ENCODE results near the gene ATIC.
"Not testable (repeated sequence)": the region's sequence is repeated elsewhere in the genome, so short reads cannot be mapped to it uniquely, and the experiment has no call there.

ATIC gene

GRCh38 chr2:215311625-215312396, at the start of gene ATIC:
TSS of gene ATIC (plus strand) at chr2:215312059. CDS start at chr2:215312143, 84 bp downstream.
- peak; percentile 83 to 87 (median 86) for DNase-seq (ENCODE audit: low read depth in 3 of 3)

GRCh38 chr2:215262303-215262702, 49.6 kb upstream of the ATIC start:
- DNase-seq (ENCODE audit: low read depth in 3 of 3), result no peak

DNA sequence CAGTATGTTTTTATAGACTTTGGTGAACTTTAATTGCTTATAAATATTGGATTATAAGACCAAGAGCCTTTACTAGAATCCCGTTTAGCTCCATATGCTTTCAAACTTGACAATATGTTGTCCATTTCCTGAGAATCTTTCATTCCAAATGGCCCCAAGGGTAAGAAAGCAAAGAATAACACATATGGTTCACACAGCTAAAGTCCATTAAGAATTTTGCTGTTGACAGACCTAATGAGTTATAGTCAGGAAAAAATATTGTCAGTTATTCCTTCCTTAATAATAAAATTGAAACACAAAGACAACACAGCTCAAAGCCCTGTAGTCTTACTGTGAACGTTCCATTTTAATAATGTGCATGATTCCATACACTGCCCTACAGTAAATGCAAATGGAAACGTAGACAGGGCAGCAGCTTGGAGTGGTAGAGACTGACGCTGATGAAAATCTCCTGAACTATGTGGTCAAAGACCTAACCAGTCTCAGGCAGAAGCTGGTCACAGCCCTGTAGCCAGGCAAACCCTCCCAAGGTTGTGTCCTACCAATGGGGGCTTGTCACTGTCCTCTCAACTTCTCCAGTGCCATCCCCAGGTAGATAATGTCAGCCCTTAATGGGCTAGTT, 49.0 kb upstream of the ATIC start:
- no peak for DNase-seq (ENCODE audit: low read depth in 3 of 3)

GRCh38 chr2:215264374-215264773, 47.5 kb upstream of the ATIC start:
- no peak for DNase-seq (ENCODE audit: low read depth in 3 of 3)

GRCh38 chr2:215269397-215270117, 42.3 kb upstream of the ATIC start:
- DNase-seq (ENCODE audit: low read depth in 3 of 3), result peak in 2 of 3 donors; percentile 31 to 41

- DNase-seq (ENCODE audit: low read depth in 3 of 3), result no peak
Observed at GRCh38 chr2:215270118-215270451, 41.8 kb upstream of the ATIC start.

GRCh38 chr2:215271446-215271845, 40.4 kb upstream of the ATIC start:
- DNase-seq (ENCODE audit: low read depth in 3 of 3), result no peak

DNA sequence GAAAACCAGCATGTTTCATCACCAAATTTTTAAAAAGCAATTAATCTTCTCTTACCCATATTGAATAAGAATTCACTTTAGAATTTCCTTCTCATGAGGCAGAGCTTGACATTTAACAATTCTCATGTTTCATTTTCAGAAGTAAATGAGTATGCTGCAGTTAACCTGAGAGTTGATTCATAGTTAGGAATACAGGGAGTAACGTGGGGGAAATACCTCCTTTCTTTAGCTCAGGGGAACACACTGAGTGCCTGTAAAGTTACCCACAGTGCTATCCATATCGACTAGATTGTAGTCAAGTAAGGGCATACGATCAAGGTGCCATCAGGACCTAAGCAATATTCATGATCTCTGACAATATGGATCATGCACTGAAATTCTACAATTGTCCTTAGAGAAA, 38.9 kb upstream of the ATIC start:
- no peak for DNase-seq (ENCODE audit: low read depth in 3 of 3)

DNA sequence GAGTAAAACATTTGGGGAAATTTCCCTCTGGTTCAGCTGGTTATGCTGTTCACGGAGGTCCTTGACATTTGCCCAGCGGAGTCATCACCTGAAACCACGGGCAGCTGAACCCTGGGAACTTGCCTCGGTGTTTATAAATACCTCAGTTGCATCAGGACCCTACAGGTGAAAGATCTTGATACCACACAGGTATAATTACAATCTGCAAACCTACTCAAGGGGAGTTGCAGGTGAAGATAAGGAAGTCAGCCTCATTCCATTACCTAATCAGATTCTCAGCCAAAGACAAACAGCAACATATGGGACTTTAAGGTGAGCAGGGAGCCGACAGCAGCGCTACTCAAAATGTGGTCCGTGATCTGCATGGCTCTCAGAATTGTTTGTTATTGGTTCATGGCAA, 37.0 kb upstream of the ATIC start:
- no peak for DNase-seq (ENCODE audit: low read depth in 3 of 3)

DNA sequence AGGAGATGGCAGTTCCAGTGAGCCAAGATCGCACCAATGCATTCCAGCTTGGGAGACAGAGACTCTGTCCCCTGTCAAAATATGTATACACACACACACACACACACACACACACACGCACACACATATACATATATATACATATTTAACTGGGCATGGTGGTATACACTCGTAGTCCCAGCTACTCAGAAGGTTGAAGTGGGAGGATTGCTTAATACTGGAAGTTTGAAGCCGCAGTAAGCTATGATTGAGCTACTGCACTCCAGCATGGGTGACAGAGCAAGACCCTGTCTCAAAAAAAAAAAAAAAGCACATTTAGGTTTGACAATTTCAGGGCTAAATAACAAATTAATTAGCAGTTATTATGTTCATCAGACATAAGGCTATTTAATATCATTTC, 36.0 kb upstream of the ATIC start:
- no peak for DNase-seq (ENCODE audit: low read depth in 3 of 3)

DNA sequence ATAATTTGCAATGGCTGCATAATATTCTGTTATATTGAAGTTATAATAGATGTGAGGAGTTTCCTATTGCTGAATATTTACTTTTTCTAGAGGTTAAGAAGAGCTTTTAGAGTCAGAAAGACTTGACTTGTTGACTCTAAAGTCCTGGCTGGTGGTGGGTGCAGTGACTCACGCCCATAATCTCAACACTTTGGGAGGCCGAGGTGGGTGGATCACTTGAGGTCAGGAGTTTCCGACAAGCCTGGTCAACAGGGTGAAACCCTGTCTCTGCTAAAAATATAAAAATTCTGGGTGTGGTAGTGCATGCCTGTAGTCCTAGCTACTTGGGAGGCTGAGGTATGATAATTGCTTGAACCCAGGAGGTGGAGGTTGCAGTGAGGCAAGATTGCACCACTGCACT, 33.9 kb upstream of the ATIC start:
- DNase-seq (ENCODE audit: low read depth in 3 of 3), result no peak

- DNase-seq (ENCODE audit: low read depth in 3 of 3), result no peak
Observed at GRCh38 chr2:215280326-215280725, 31.5 kb upstream of the ATIC start.

- DNase-seq (ENCODE audit: low read depth in 3 of 3), result no peak
Observed at GRCh38 chr2:215283221-215283620, 28.6 kb upstream of the ATIC start.

DNA sequence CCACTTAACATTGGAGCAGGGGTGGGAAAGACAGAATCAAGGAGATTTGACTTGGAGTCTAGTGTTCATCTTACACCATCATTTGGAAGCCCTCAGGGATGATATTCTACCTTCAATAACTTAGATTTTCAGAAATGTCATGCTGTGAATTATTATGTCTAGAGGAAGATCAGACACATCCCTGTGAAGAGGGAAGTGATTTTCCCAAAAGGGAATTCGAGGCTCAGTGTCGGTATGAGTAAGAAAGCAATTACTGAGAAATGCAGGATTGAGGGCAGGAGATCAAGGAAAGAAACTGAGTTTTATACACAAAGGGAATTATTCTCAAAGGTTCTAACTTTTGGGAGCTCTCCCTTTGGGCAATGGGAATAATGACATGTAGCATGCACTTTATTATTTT, 25.6 kb upstream of the ATIC start:
- no peak for DNase-seq (ENCODE audit: low read depth in 3 of 3)

DNA sequence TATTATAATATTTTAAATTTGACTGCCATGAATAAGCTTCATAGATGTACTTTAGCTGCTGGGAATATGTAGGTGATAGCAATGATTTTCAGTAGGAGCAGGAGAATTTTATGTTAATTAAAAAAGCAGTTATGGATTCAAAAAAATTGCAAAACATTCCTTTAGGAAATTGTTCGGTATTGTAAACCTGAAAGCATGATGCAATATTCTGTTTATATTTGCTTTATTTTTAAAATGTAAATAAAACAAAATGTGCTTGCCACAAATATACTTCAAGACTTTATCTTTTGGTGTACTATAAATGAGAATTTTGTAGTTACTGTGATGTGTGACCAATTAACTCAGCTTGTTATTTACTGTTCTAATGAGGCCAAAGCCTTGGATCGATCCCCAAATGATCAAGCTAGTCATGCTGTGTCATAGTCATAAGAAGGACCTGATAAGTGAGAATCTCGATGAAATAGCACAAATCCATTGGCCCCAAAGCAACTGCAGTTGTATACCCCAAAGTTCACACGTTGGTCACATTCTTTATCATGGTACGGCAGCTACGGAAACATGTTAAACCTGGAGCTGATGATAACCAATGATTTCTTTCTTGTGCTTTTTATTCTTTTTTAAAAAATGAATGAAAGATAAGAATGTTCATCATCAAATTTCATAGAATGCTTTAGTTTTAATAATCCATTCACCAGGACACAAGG, 23.6 kb upstream of the ATIC start:
- DNase-seq (ENCODE audit: low read depth in 3 of 3), result no peak

GRCh38 chr2:215290980-215291599, 20.8 kb upstream of the ATIC start:
- no peak for DNase-seq (ENCODE audit: low read depth in 3 of 3)

DNA sequence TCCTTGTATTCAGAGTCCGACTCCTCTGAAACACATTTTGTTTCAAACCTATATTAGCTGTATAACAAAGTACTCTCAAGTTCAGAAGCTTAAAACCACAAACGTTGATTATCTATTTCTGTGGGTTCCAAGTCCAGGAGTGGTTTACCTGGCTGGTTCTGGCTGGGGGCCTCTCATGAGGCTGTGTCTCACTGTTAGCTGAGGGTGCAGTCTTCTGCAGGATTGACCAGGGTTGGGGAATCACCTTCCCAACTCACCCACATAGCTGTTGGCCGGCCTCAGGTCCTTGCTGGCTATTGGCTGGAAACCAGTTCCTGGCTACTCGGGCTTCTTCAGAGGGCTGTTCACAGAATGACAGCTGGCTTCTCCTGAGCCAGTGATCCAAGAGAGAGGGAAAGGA, 18.0 kb upstream of the ATIC start:
- no peak for DNase-seq (ENCODE audit: low read depth in 3 of 3)

DNA sequence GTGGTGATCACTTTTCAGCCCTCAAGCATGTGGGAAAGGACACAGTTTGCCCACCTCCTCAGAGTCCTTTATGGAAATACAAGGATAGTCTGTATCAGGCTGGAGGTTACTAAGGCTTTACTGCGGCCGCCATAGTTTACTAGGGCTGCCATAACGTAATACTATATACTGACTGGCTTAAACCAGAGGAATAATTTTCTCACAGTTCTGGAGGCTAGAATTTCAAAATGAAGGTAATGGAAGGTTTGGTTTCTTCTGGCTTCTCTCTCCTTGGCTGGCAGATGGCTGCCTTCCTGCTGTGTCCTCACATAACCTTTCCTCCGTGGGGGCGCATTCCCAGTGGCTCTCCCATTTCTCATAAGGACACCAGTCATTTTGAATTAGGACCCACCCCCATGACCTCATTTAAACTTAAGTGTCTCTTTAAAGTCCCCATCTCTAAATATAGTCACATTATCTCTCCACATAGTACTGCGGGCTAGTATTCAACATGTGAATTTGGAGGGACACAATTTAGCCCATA, 12.5 kb upstream of the ATIC start:
- DNase-seq (ENCODE audit: low read depth in 3 of 3), result no peak

GRCh38 chr2:215301994-215302393, 9.9 kb upstream of the ATIC start:
- DNase-seq (ENCODE audit: low read depth in 3 of 3), result no peak

DNA sequence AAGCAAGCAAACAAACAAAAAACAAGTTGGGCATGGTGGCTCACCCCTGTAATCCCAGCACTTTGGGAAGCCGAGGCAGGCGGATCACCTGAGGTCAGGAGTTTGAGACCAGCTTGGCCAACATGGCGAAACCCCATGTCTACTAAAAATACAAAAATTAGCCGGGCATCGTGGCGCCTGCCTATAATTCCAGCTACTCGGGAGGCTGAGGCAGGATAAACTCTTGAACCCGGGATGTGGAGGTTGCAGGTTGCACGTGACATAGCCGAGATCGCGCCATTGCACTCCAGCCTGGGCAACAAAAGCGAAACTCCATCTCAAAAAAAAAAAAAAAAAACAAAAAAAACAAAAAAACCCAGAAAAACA, 617 bp upstream of the ATIC start:
- not testable (repeated sequence) for DNase-seq (ENCODE audit: low read depth in 3 of 3)

- no peak for DNase-seq (ENCODE audit: low read depth in 3 of 3)
Observed at GRCh38 chr2:215313255-215313613, 1.4 kb downstream of the ATIC start.

- no peak for DNase-seq (ENCODE audit: low read depth in 3 of 3)
Observed at GRCh38 chr2:215314896-215315295, 3.0 kb downstream of the ATIC start.

Measured in stimulated activated CD4-positive, alpha-beta T cell treated with anti-CD3 and anti-CD28 coated beads, TNF-alpha, amount 100 ng/mL, for 48 hours (primary cell).